HepG2 (cell line): ENCODE measurements around the gene ARRDC1. TPM values are rescaled to one million over a fixed set of nuclear protein-coding genes. Genes with fewer than 3 reads are reported as not detected.

Experiments used
- HMGXB3 ChIP-seq: sonication (generic); formaldehyde crosslinking; IDR thresholded peaks from 2 replicates; pipeline ENCODE4 v1.4.0; 2020; ENCODE audit warnings: missing genetic modification reagents, borderline replicate concordance
- JUND ChIP-seq: sonication (generic); formaldehyde crosslinking; IDR thresholded peaks from 2 replicates; pipeline ENCODE4 v1.8.0; 2022; ENCODE audit warnings: mild to moderate bottlenecking, missing genetic modification reagents
- NCOA2 ChIP-seq: sonication (generic); formaldehyde crosslinking; IDR thresholded peaks from 2 replicates; pipeline ENCODE4 v1.8.0; 2022; ENCODE audit warnings: inconsistent platforms
- NR3C1 ChIP-seq: sonication (generic); formaldehyde crosslinking; IDR thresholded peaks from 2 replicates; pipeline ENCODE4 v1.4.0; 2020; ENCODE audit warnings: missing genetic modification reagents
- SNAPC2 ChIP-seq: sonication (generic); formaldehyde crosslinking; IDR thresholded peaks from 2 replicates; pipeline ENCODE4 v1.8.1; 2022; ENCODE audit warnings: mild to moderate bottlenecking, missing genetic modification reagents
- ZBTB44 ChIP-seq: sonication (generic); formaldehyde crosslinking; IDR thresholded peaks from 2 replicates; pipeline ENCODE4 v1.4.0; 2020; ENCODE audit warnings: missing genetic modification reagents
- ZMAT5 ChIP-seq: sonication (generic); formaldehyde crosslinking; IDR thresholded peaks from 2 replicates; pipeline ENCODE4 v1.5.0; 2020; ENCODE audit warnings: mild to moderate bottlenecking, low read depth, missing genetic modification reagents, borderline replicate concordance
- ZNF580 ChIP-seq: IDR thresholded peaks from 2 replicates; pipeline ENCODE4 v1.6.1; 2016; ENCODE audit warnings: low read depth, borderline replicate concordance
- polyA plus RNA-seq, 8 experiments: library from polyadenylated mRNA; depleted of rRNA in 3 of 8; stranded (reverse) in 7 of 8; unstranded in 1 of 8; fragments of >200 nt; fragmentation: Illumina TruSeq in 4 of 8; extraction: Trizol in 4 of 8; gene quantifications; 2 replicates each; pipeline versions ENCODE4 v1.2.1 to v1.2.3, GENCODE V29; 2011 to 2016; ENCODE audit warnings: low read depth in 4 of 8, missing spikeins in 1 of 8, mixed read lengths in 1 of 8; ENCODE audit not compliant: insufficient read depth in 1 of 8
- total RNA-seq, 5 experiments: library from RNA; depleted of rRNA; stranded (reverse); fragments of >200 nt; fragmentation: Illumina TruSeq; extraction: Trizol; gene quantifications; 2 replicates each; pipeline ENCODE4 v1.2.3, GENCODE V29; 2016; ENCODE audit warnings: low read depth in 1 of 5

Gene ARRDC1
- total and polyA plus RNA-seq, 2 of the 13 experiments (the other 11 are each of a cell fraction or from before 2014, with no cell fraction given), result 21.7 to 44.4 TPM

GRCh38 chr9:137648396-137648795 lies 42.9 kb downstream of the ARRDC1 start (continued):
- no peak for TF ChIP-seq ZMAT5
- no peak for TF ChIP-seq ZNF580 (CRISPR knock-in tag)
- TF ChIP-seq NCOA2 (CRISPR knock-in tag), result no peak
- no peak for TF ChIP-seq NR3C1 (CRISPR knock-in tag)
- no peak for TF ChIP-seq ZBTB44 (CRISPR knock-in tag)
- no peak for TF ChIP-seq SNAPC2 (CRISPR knock-in tag)
- TF ChIP-seq HMGXB3 (CRISPR knock-in tag), result no peak
- TF ChIP-seq JUND, result no peak
